Cardiac septum (tissue), 1 donor: ENCODE measurements around the gene COL4A1. TPM values are rescaled to one million over a fixed set of nuclear protein-coding genes. Genes with fewer than 3 reads are reported as not detected.

ENCODE experiments used
- DNase-seq: peaks from one replicate; pipeline ENCODE4 v3.0.0-alpha.2; 2020; ENCODE audit warnings: low spot score
- intact Hi-C: fragments of 100-400 bp; cut with DNase I; formaldehyde crosslinking; loops from one replicate; pipeline ENCODE4 v1.14.0; 2022
- total RNA-seq: library from RNA; stranded (reverse); fragmentation: NEBNext Ultra II Directional; extraction: Animal tissue kit (Norgen Biotek cat#: 25700); gene quantifications from one replicate; pipeline ENCODE4 v1.2.1, GENCODE V29; 2021
- donor health status: DM: no; HTN: no; CAD: no.

Gene COL4A1
- total RNA-seq, 1 donor from 2014 or later = 196 TPM

DNA sequence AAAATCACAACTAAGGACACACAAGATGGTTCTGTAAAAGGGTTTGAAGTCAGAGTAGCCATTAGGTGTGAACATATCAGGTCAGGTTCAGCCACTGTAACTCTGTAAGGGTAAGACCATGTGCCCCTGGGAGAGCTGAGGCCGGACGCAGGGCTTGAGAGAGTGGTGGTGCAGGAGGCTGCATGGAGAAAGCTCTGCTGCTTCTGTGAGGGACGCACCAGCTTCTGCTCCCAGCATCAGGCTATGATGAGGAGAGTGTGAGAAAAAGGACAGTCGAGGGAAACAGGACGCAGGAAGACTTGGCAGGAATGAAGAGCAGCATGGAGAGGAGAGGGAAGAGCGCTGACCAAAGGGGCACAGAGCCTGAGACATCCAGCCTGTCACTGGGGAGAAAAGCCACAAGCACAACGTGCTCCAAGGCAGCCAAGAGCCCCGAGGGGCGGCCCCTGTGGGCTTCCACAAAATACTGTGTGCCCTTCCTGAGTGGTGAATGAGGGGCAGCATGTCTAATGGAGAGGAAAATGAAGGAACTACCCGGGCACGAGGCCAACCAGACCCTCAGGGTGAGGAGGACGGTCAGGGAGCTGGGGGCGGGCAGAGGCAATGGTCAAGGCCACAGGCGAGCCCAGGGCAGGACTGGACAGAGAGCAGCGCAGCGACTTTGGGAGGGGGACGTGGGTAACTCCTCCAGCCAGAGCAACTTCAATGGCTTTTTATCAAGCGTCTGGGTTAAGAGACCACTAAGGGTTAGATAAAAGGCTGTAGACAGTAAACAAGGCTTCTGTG lies 107.7 kb downstream of the COL4A1 start:
- peak; percentile 41 for DNase-seq
- intact Hi-C loops = no loop called here

DNA sequence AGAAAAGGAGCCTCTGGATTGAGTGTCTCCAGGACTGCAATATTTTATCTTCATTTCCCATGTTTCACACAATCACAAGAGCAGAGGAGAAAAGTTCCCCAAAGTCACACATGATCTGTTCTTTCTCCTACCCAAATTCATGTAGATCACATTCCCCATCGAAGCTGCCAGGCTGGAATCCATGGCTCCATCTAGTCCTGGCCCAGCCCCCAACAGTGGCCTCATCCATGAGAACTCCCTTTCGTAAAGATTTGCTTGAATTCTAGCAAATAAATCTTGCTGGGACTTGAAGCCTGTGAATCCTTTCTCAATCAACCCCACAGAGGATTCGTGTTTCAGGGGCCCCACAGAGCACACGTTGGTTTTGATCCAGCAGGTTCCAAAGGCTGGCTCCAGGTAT lies 109.5 kb downstream of the COL4A1 start:
- intact Hi-C loops = no loop called here
- peak; percentile 14 for DNase-seq

DNA sequence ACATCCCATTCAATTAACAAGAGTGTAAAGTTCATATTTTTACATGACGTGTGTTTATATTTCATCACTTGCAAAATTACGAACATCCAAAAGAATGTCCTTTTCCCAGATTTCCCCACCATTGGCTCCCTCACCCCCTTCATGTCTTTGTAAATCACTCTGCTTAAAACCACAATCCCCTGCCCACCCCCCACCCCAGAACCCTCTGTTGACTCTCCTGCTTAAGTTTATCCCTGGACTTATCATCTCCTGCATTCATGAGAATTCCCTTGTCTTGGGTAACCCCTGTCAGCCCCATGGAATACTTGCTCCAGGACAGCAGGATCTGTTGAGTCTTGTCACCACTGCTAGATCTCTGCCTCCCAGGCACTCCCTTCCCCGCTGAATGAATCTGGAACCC lies 109.9 kb downstream of the COL4A1 start:
- intact Hi-C loops = no loop called here
- DNase-seq = peak; percentile 3

DNA sequence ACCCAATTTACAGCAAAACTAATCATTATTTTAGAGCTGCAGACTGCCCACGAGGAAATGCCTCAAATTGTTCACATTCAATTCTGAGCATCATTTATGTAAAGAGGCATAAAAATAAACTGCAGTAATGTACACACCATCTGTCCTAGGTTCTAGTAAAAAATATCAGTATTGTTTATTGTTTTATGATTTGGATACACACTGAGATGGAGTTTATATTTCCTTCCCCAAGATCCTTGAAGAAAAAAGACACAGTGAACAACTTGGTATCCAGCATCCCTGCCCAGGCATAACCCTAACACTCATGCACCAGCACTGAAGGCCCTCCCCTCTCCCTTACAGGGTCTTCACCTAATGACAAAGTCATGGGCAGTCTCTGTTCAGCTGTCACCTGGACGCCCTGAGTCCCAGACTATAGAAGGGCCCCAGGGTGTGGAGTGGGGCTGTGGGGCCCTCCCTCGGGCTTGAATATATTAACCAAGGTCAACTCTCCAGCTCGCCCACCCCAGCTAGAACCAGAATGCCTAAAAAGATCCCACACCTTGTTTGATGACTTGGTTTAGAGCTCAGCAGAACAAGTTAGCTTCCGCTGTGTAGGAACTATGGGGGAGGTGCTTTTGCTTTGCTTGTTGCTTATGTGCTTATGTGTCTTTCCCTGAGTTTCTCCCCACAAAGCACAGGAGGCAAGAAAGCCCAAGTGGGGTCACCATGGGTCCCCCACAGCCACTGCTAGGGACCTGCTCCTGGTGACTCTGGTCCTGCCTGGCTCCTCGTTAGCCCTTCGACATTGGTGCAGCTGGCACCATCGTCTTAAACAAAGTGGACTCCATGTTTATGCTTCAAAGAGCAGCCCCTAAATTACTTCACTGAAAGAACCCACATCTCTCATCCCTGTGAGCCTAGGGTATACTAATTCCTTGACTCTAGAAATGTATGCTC lies 111.1 kb downstream of the COL4A1 start:
- intact Hi-C loops = no loop called here
- DNase-seq = no peak

DNA sequence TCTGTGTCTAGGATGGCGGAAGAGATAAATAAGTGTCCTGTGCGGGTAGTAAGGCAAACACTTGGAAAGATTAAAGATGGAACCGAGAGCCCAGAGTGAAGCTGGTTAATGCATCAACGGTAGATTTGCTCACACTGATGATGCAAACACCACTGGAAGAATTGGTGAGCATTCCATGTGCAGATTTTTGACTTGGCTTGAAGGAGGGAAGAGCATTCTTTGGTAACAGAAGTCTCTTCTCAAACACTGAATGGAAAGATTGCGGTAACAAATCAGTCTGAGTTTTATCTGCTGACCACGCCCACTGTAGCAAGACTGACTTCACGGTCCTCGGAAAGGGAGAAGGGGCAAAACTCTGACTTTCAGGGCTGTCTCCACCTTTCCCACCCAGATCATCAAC lies 112.5 kb downstream of the COL4A1 start:
- no peak for DNase-seq
- intact Hi-C loops = no loop called here

DNA sequence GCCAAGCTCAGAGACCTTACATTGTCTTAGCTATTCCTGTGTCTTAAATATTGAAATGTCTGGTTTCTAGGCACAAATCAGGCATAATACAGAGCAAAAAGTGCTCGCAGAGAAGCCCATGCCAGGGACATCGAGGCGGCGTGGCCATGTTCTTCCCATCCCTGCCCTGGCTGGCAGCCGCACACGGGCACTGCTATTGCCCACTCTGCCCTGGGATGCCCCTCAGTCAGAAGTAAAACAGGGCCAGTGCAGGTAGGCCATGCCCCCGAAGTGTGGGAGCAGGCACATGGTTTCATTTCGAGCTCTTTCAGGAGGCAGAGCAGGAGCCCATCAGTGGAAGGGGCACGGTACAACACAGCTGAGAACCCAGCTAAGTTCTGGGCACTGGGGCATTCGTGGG lies 113.5 kb downstream of the COL4A1 start:
- DNase-seq = no peak
- intact Hi-C loops = no loop called here

DNA sequence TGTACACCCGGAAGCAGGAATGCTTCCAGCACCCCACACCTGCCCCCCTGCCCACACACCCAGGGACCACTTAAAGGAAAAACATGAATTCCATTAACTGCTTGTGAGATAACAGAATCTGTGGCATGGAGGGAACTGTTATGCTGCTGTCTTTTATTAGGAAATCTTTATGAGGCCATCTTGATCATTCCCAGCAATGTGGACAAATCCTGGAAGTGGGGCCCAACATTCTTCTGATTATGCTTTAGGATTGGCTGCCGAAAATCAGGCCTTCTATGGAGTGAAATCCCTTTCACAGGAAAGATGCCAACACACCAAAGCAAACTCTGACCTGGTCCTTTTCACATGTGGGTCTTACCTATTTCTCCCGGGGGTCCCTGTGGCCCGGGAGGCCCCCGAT lies 114.5 kb downstream of the COL4A1 start:
- intact Hi-C loops = no loop called here
- no peak for DNase-seq

DNA sequence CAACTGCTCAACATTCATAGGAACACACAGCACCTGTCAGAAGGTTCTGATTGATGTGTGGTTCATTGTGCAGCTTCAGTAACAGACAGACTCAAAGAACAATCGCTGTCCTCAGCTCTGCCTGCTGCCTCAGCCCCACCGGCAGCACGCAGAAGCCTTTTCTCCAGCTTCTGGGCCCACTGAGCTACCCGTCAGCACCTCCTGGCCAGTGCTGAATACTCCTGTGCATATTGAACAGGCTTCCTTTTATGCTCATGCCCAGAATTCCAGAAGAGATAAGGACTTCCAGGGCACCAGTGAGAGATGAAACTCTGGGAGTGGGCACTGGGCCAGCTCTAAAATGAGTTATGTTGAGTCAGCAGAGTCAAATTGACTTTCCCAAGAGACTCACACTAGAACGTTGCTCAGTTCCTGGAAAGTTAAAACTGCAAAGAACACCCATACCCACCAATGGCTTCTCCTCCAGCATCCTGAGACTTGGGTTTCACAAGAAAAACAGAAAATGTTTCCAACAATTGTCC lies 119.3 kb downstream of the COL4A1 start:
- intact Hi-C loops = no loop called here
- no peak for DNase-seq

DNA sequence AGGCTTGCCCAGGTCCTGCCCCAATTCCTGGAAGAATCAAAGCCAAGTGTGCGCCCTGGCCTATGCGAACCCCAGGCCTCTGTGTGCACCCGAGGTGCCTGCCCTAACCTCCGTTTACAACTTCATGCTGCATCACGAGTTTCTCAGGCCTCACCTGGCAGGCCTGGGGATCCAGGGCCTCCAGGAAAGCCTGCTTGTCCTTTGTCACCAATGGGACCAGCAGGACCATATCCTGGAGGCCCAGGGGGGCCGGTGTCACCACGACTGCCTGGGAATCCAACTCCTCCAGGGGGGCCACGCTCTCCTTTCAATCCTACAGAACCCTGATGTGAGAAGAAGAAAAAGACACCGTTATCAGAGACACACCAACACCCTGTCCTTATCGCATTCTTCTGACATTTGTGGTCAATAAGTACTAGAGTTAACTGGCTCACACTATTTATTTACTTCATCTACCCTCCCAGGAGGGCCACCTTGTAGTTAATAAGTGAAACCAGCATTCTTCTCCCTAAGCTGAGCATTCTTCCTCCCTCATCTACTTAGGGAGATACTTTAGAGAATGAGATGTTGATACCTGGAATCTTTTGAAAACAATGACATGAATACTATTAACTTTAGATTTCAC lies 120.6 kb downstream of the COL4A1 start:
- DNase-seq = no peak
- intact Hi-C loops = no loop called here

DNA sequence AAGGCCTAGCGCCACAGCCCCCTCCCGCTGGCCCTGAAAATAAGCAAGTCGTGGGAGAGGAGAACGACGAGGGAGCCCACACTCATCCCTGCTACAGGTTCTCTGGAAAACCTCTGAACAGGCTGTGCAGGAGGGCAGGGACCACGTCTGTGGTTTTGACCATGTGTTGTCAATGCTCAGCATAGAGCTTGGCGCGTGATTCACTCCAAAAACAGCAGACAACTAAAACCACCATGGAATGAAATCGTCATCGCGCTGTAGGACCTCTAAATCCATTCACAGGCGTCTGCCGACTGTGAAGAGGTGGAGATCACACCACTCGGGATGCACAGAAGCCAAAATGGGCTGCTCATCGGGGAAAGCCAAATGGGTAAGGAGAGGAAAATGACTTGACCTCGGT lies 121.3 kb downstream of the COL4A1 start:
- no peak for DNase-seq
- intact Hi-C loops = no loop called here

DNA sequence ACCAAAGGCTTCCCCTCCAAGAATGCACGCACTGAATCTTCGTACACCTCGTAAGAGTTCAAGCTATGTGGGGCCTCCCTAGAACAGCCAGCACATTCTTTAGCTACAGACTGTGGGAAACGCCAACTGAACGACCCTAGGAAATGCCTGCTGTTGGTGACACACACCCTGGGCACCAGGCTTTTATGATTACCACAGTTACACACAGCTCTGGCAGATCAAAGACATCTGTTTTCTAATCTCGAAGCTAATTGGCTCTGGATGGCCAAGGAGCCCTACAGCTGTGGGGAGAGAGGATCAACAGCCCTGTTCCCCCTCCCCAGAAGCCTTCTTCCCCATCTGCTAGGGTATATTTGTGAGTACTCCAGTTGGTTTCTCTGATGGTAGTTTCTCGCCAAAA lies 123.0 kb downstream of the COL4A1 start:
- no peak for DNase-seq
- intact Hi-C loops = no loop called here

DNA sequence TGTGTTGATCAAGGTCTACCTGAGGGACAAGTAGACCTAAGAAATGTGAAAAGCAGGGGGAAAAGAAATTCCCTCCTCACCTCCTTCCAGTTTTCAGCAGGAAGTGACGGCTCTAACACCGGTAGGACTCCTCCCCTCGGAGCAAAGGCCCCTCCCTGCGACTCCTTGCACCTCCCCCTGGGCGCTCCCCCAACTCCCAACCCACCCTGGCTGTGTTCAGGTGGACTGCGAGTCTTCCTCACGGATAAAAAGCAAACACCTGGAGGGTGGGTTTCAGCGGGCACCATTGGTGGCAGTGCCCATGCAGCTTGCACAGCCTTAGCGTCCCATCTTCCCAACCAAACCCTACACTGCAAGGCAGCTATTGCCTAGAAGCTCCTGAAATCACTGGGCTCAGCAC lies 124.5 kb downstream of the COL4A1 start:
- intact Hi-C loops = no loop called here

DNA sequence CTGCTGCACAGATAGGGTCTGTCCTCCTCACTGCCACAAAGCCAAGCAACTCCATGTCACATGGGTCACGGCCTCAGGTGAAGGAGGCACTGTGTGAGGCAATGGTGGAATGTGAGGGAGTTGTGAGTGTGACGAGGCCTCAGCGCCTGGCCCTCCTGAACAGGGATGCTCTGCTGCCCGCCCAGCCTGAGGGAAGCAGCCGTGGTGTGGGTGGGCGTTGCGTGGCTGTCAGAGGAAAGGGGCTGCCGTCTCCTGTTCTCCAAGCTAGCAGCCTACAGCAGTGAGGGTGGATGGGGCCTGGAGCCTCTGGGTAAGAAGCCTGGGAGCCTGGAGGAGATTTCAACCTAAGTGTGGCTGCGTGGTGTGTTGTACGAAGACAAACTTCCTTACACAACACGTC lies 125.0 kb downstream of the COL4A1 start:
- DNase-seq = no peak
- intact Hi-C loops = no loop called here

More for the DNA sequence above, 124.5 kb downstream of the COL4A1 start:
- DNase-seq = no peak

DNA sequence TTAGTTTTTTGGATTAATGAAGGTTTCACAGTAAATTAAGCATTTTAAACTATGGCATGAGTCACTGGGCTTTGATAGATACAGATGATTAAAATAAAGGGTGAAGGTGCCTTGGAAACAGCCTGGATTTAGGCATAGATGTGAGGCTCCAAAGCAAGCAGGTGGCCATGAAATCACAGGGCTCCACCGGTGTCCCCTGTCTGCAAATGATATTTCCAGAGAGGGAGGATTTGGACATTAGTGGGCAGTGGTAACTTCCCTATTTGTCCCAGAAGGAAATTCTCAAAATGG lies 127.2 kb downstream of the COL4A1 start:
- intact Hi-C loops = no loop called here
- no peak for DNase-seq

DNA sequence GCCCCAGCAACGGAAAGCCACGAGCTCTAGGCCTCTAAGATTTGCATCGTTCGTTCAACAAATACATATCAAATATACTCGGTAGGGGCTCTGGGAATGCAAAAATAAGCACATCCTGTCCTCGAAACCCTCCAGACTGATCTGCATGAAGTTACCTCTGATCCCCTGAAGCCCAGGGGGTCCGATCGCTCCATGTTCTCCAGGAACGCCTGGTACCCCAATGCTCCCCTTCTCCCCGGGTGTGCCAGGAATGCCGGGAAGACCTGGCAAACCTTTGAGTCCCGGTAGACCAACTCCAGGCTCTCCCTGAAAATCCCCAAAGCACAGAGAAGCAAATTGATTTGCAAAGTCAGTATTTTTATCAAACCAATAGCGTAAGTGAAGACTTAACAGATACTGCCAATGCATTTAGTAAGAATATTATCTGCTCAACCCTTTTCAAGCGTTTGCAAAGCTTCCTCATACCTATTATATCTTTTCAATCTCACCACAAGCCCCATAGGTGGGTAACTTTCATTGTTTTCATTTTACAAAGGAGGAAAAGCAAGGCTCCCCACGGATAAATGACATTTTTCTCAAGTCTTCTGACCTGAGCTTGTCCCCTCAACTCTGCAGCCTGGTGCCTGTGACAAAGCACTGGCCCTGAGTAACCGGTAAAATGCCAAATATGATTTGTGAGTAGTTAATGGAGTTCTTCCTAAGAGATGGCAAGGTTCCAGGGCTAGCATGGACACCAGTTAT lies 127.7 kb downstream of the COL4A1 start:
- intact Hi-C loops = no loop called here
- no peak for DNase-seq

DNA sequence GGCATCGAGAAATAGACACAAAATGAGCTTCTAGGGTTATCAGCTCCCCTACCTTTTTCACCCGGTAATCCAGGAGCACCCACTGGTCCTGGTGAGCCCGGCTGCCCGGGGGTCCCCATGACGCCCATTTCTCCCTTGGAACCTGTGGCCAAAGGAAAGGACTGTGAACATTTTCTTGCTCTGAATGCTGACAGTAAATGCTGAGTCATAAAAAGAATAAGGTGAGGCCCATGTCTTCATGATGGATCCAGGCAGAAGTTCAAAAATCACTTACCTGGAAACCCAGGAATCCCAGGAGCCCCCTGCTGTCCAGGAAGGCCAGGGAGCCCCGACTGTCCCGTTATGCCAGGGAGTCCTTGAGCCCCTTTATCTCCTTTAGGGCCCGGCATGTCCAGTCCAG lies 129.2 kb downstream of the COL4A1 start:
- DNase-seq = no peak
- intact Hi-C loops = no loop called here

DNA sequence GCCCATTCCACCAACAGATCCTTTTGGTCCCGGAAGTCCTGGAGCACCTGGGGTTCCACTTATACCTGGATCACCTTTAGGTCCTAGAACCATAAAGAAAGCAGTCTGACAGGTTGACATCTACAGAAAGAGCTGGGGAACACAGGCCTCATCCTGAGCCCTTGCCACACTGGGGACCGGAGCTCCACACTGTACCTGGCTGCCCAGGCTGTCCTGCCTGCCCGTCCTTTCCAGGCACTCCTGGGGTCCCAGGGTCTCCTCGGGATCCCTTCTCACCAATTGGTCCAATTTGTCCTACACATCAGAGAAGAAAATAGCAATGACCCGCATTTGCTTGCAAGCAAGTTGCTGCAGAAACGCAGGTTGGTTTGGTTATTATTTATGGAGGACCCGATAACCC lies 130.5 kb downstream of the COL4A1 start:
- no peak for DNase-seq
- intact Hi-C loops = no loop called here

DNA sequence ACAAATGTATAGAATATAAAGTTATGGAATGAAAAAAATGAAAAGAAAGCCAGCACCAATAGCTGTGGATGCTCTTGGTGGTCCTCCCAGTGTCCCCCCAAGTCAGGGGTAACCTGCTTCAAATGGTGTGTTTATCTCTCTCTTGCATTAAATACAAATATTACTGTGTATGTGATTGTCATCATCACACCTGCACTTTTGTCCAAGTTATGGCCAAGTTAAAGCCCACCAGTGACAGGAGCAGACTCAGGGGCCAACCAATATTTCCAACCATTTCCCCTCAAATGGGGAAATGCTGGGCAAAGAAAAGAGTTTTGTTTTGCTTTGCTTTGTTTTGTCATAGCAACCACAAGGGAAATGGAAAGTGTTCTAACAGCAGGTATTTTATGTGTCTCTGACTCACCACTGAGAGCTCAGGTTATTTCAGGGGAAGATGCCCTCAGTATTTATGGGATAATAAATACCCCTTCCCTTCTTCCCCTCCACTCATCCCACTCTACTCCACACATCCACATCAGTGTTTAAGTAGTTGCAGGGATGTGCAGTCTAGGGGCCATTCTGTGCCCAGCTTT lies 133.6 kb downstream of the COL4A1 start:
- intact Hi-C loops = no loop called here
- DNase-seq = no peak

DNA sequence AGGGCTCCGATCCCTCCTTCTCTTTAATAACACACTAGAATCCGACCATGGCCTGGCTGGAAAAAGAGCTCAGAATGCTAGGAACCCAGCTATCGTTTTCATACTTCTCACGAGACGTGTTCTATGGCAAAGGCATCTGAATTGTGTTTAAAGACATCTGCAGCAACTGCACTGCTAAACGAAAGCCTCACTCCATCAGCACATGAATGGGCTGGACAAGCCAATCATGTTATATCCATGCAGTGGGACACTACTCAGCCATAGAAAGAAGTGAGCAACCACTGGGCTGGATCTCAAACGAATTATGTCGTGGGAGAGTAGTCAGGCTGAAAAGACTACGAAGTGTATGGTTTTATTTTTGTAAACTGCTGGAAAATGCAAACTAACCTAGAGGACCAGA lies 136.1 kb downstream of the COL4A1 start:
- intact Hi-C loops = no loop called here
- DNase-seq = no peak
